Neutrophil (primary cell): ENCODE measurements around the gene FIGNL1.
A peak's percentile ranks its signal among the peaks of the same experiment; 100 is the strongest.

Experiments used
- H3K27ac ChIP-seq: fragments of 200-600 bp; sonication (generic); 2 replicates; pipeline ENCODE4 v1.5.1; 2016; ENCODE audit warnings: mild to moderate bottlenecking, moderate library complexity
- H3K27me3 ChIP-seq: fragments of 200-600 bp; sonication (generic); 2 replicates; pipeline ENCODE4 v1.6.0; 2016; ENCODE audit warnings: mild to moderate bottlenecking
- H3K36me3 ChIP-seq: fragments of 200-600 bp; sonication (generic); 2 replicates; pipeline ENCODE4 v1.5.1; 2017
- H3K4me1 ChIP-seq, 2 experiments: fragments of 200-600 bp in 1 of 2; sonication (generic) in 1 of 2; 1 replicate in 1 of 2; 2 replicates in 1 of 2; pipeline versions ENCODE4 v1.5.1 to v1.6.1; 2013 to 2016; ENCODE audit warnings: low read depth in 1 of 2, low read length in 1 of 2, mild to moderate bottlenecking in 1 of 2, moderate library complexity in 1 of 2; ENCODE audit not compliant: control insufficient read depth in 1 of 2, insufficient read depth in 1 of 2
- H3K4me3 ChIP-seq, 2 experiments: fragments of 200-600 bp in 1 of 2; sonication (generic) in 1 of 2; 1 replicate in 1 of 2; 2 replicates in 1 of 2; pipeline ENCODE4 v1.5.1; 2013 to 2016; ENCODE audit warnings: low read depth in 1 of 2, low read length in 1 of 2, mild to moderate bottlenecking in 1 of 2, moderate library complexity in 1 of 2
- H3K9me3 ChIP-seq: fragments of 200-600 bp; sonication (generic); 2 replicates; pipeline ENCODE4 v1.5.1; 2016
- TF ChIP-seq, protein P1 (sequence below): fragments of 200-600 bp; sonication (generic); IDR thresholded peaks from 2 replicates; pipeline ENCODE4 v1.5.1; 2016; ENCODE audit warnings: antibody characterized with exemption

The FIGNL1 gene

GRCh38 chr7:50404392-50404791, 45.8 kb downstream of the FIGNL1 start:
- peaks cover 6 to 8% of the 10 kb centered on the region in 2 experiments for H3K4me1 ChIP-seq
- no peaks in the 10 kb centered on the region for H3K27me3 ChIP-seq
- no peak overlapping the region for H3K4me3 ChIP-seq
- H3K36me3 ChIP-seq = peaks cover 58% of the 10 kb centered on the region
- H3K27ac ChIP-seq = peak overlapping the region; percentile 49
- TF ChIP-seq, protein P1, sequence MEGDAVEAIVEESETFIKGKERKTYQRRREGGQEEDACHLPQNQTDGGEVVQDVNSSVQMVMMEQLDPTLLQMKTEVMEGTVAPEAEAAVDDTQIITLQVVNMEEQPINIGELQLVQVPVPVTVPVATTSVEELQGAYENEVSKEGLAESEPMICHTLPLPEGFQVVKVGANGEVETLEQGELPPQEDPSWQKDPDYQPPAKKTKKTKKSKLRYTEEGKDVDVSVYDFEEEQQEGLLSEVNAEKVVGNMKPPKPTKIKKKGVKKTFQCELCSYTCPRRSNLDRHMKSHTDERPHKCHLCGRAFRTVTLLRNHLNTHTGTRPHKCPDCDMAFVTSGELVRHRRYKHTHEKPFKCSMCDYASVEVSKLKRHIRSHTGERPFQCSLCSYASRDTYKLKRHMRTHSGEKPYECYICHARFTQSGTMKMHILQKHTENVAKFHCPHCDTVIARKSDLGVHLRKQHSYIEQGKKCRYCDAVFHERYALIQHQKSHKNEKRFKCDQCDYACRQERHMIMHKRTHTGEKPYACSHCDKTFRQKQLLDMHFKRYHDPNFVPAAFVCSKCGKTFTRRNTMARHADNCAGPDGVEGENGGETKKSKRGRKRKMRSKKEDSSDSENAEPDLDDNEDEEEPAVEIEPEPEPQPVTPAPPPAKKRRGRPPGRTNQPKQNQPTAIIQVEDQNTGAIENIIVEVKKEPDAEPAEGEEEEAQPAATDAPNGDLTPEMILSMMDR = no peak
- H3K9me3 ChIP-seq = no peaks in the 10 kb centered on the region

- Histone ChIP-seq H3K27me3 (no peaks in the 10 kb centered on the region), H3K9me3 (no peaks in the 10 kb centered on the region), H3K27ac (no peak overlapping the region), H3K36me3 (peaks cover 80% of the 10 kb centered on the region), H3K4me3 (no peak overlapping the region), H3K4me1 (no peaks in the 10 kb centered on the region)
- TF ChIP-seq, protein P1 = no peak
Measured at GRCh38 chr7:50400114-50400513, 50.0 kb downstream of the FIGNL1 start.

DNA sequence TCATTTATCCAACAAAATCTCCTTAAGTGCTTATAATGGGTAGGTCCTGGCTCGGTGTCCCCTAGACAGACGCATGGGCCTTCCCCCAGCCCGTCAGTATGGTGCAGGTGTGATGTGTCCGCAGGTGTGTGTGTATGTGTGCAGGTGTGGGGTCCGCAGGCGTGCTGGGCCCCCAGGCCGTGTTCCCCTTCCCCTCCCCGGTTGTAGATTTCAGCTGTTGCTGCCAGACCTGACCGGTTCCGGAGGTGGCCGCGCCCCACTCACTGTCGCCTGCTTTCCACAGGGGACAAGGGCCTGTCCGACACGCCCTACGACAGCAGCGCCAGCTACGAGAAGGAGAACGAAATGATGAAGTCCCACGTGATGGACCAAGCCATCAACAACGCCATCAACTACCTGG, 50.5 kb downstream of the FIGNL1 start:
- Histone ChIP-seq H3K36me3 (peaks cover 76% of the 10 kb centered on the region), H3K4me1 (no peaks in the 10 kb centered on the region), H3K27ac (no peak overlapping the region), H3K4me3 (no peak overlapping the region), H3K9me3 (no peaks in the 10 kb centered on the region), H3K27me3 (no peaks in the 10 kb centered on the region)
- TF ChIP-seq, protein P1 = no peak

DNA sequence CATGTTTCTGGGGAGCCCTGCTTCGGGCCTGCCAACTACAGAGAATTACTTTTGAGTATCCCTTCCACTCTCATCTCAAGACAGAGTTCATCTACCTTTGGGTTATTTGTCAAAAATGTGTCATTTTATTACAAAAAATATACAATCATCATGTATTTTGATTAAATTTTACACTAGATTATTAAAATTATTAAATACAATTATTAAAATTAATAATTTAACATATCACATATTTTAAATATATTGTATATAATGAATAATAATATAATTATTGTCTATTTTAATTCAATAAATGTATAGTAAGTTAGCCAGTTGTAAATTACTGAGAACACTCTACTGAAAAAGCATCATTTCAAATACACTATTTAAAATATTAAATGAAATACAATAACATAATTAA, 50.9 kb downstream of the FIGNL1 start:
- Histone ChIP-seq H3K9me3 (no peaks in the 10 kb centered on the region), H3K27me3 (no peaks in the 10 kb centered on the region), H3K4me3 (no peak overlapping the region), H3K4me1 (no peaks in the 10 kb centered on the region), H3K36me3 (peaks cover 76% of the 10 kb centered on the region), H3K27ac (peak overlapping the region; percentile 42)
- TF ChIP-seq, protein P1 = no peak

- Histone ChIP-seq H3K27ac (peak overlapping the region; percentile 42), H3K36me3 (peaks cover 76% of the 10 kb centered on the region), H3K4me1 (no peaks in the 10 kb centered on the region), H3K9me3 (no peaks in the 10 kb centered on the region), H3K27me3 (no peaks in the 10 kb centered on the region), H3K4me3 (no peak overlapping the region)
- TF ChIP-seq, protein P1 = no peak
Measured at GRCh38 chr7:50397971-50398324, 52.2 kb downstream of the FIGNL1 start.

- Histone ChIP-seq H3K9me3 (no peaks in the 10 kb centered on the region), H3K4me1 (no peaks in the 10 kb centered on the region), H3K27me3 (no peaks in the 10 kb centered on the region), H3K36me3 (peaks cover 76% of the 10 kb centered on the region), H3K27ac (peak overlapping the region; percentile 42), H3K4me3 (no peak overlapping the region)
- TF ChIP-seq, protein P1 = no peak
Measured at GRCh38 chr7:50397320-50397970, 52.7 kb downstream of the FIGNL1 start.
